NCI-H2171 (cell line): ENCODE measurements around the gene PSMC3IP.
A peak's percentile ranks its signal among the peaks of the same experiment; 100 is the strongest.
"Not testable (repeated sequence)": the region's sequence is repeated elsewhere in the genome, so short reads cannot be mapped to it uniquely, and the experiment has no call there.

Source experiments
- DNase-seq: peaks from one replicate; lab custom pipeline; 2025; lab: John Stamatoyannopoulos, UW

PSMC3IP gene, protein sequence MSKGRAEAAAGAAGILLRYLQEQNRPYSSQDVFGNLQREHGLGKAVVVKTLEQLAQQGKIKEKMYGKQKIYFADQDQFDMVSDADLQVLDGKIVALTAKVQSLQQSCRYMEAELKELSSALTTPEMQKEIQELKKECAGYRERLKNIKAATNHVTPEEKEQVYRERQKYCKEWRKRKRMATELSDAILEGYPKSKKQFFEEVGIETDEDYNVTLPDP

DNA sequence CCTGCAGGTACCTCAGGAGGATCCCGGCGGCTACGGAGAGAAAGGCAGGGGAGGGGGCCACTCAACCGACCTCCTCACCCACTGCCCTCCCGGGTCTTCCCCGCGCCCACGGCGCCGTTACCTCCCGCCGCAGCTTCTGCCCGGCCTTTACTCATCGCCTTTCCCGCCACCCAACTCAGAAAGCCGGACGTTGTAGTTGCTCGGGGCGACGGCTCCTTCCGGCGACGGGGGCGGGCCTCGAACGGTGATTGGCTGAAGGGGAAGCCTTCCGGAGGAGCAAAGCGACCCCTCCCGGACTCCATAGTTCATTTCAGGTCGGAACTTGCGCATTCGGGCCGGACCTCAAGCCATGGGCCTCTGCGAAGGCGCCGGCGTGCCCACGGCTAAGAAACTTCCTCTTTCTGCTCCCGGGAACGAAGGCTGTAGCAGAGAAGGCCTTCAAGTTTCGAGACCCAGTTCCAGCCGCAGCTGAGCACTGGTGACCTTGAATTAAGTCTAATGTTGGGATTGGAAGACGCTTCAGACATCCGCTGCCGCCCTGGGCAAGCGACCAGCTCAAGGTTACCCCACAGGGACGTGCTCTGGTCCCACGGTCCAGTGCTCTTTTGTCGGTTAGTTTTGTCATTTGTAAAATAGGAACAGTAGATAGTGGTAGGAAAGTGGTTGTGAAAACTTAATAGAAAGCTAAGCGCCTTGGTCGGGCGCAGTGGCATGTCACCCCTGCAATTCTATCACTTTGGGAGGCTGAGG, at the start of gene PSMC3IP:
PSMC3IP (minus strand) TSS at position 198 of the 750 bp plus-strand sequence; CDS start at position 155, 43 bp downstream.
- peak; percentile 88 for DNase-seq

DNA sequence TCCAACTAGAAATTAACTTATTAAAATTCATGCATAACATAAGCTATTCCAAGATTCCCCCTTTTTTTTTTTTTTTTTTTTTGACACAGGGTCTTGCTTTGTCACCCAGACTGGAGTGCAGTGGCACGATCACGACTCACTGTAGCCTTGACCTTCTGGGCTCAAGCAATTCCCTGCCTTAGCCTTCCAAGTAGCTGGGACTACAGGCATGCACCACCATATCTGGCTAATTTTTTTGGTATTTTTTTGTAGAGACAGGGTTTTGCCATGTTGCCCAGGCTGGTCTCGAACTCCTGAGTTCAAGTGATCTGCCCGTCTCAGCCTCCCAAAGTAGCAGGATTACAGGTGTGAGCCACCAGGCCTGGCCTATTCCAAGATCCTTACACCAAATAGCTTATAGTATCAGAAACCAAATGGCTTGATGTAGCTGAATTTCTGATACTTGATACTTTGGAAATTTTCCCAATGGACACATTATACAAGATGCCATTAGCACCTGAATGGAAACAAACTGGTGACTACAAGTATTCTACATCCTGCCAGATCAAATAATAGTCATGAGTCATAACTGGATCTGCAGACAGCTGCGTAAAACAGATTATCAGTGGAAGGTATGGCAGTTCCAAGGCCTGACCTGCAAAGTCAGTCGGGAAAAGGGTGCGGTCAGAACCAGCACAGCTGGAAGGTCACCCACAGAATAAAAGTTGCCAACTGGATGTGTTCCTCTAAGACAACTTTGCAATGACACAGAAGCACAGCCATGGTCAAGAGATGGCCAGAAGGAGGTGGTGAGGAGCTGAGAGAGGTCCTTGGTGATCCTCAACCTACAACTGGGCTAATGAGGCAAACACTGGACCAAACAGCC, 46.4 kb upstream of the PSMC3IP start:
- peak; percentile 35 for DNase-seq

DNA sequence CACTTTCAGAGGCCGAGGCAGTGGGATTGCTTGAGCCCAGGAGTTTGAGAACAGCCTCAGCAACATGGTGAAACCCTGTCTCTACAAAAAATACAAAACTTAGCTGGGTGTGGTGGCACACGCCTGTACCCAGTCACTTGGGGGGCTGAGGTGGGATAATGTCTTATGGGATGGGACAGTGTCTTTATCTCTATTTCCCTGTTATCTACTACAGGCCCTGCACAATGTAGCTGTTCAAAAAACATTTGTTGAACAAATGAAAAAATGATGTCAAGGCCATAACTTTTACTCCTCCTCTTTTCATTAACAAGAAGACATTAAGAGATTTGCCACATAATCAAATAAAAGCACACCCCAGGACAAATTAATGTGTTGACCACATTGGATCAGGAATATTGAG, 45.7 kb upstream of the PSMC3IP start:
- DNase-seq: no peak

DNA sequence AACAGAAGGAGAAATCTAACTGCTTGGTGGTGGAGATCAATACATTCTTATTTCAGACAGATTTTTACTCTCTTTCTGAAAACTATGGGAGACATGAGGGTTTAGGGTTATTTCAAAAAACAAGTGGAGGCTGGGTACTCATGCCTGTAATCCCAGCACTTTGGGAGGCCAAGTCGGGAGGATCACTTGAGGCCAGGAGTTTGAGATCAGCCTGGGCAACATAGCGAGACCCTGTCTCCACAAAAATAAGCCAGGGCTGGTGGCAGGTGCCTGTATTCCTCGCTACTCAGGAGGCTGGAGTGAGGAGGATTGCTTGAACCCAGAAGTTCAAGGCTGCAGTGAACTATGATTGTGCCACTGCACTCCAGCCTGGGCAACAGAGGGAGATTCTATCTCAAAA, 44.5 kb upstream of the PSMC3IP start:
- not testable (repeated sequence) for DNase-seq

DNA sequence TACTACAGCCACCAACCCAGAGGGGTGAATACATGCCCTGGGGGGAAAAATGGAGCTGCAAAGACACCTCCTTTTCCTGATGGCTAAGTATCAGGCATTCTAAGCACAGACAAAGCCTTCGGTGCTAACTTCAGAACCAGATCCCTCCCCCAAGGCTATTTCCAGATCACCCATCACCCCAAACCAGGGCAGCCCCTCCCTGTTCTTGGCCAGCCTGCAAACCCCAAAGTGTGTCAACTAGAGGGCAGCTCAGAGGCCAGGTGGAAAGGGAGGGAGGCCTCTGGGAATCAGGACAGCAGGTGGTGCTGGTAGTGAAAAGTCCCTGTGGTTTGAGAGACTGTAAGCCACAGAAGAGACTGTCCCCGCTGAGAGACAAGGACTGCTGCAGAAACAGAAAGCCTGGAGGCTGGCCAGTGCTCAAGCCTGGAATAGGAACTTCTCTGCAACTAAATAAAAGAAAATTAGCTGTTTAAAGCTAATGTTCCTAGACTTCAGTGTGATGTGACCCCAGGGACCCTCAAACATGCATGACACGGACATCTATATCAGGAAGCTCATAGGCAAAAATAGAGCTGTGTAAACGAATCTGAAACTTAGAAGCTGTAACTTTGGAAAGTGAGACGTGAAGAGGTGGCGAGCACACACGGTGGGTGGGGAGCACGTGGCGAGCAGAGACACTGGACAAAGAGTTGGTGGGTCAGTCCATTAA, 41.1 kb upstream of the PSMC3IP start:
- DNase-seq: no peak

DNA sequence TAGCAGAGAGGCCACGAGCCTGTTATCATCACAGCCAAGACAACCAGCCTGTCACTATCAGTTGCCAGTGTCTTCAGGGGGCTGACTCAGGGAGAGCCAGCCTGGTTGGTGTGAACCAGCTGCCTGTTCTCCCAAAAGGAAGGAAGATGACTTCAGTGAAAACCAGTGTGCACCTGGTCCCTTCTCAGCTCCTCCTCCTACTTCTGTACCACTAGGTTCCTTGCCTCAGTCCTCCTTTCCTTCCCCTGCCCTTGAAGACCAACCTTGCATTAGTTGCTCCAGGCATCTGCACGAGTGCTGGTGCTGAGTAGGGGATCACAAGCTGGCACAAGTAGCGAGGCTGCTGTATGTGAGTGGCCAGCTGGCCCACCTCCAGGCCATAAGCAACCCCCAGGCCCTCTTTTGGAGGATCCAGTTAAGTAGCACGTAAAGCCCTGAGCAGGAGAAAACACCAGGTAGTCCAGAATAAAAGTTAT, 40.5 kb upstream of the PSMC3IP start:
- no peak for DNase-seq

DNA sequence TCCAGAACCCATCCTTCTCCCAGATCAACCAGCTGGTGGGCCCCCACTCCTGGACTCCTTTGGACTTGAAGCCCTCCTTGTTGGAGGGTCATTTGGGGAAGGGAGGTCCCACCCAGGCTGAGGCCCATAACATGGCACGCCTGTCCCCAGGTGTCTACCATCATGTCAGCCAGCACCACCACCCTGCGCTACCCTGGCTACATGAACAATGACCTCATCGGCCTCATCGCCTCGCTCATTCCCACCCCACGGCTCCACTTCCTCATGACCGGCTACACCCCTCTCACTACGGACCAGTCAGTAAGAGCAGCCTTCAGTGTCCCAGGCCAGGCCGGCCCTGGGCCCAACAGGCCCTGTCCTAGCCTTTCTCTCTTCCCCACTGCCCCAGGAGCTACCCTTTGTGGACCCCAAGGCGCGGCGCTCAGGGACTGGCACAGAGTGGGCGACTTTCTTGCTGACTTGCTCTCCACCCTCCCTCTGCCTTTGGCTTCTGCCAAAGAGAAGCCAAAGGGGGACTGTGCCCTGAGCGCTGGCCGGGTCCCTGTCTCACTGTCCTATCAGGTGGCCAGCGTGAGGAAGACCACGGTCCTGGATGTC, 36.3 kb upstream of the PSMC3IP start:
- DNase-seq: no peak

DNA sequence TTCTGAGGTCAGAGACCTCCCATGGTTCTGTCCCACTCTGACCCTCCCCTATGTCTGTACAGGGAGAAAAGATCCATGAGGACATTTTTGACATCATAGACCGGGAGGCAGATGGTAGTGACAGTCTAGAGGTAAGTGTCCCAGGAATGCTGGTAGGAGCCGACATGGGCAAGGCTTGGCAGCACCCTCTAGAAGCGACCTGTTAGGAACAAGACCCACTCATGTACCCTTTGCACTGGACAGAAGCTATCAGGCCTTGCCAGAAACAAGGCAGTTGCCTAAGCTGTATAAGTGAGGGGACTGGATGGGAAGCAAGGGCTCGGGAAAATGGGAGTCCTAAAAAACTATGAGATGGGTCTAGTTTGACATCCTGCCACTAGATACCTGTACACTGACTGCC, 34.5 kb upstream of the PSMC3IP start:
- DNase-seq: no peak

DNA sequence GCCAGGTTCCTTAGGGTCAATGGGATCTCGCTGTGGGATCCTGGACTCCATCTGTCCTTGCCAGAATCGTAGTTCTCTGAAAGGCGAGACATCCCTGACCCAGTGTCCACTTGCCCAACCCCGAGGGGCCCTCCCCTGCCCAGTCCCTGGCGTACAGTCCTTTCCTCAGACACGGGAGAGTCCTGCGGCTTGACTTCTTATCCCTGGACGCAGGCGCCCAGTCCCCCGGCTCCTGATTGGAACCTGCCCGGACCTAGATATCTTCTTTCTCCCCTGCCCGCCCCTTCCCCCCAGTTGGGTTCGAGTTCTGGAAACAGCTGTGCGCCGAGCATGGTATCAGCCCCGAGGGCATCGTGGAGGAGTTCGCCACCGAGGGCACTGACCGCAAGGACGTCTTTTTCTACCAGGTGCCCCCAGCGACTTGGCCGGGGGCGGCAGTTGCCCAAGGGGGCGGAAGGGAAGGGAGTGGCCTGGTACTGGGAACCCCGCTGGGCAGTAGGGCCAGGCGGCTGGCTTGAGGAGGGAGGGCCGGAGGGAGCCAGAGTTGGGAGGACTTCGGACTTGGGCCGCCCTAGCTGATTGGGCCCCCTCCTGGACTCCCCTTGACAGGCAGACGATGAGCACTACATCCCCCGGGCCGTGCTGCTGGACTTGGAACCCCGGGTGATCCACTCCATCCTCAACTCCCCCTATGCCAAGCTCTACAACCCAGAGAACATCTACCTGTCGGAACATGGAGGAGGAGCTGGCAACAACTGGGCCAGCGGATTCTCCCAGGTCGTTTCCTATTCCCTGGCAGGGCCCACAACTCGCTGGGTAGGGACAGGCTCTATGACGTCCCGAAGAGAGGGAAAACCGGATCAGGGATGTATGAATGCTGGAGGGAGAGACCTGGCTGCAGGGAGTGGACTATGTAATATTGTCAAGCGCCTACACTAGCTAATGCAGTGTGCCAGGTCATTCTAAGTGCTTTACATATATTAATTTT, 32.6 kb upstream of the PSMC3IP start:
- DNase-seq: not testable (repeated sequence)

DNA sequence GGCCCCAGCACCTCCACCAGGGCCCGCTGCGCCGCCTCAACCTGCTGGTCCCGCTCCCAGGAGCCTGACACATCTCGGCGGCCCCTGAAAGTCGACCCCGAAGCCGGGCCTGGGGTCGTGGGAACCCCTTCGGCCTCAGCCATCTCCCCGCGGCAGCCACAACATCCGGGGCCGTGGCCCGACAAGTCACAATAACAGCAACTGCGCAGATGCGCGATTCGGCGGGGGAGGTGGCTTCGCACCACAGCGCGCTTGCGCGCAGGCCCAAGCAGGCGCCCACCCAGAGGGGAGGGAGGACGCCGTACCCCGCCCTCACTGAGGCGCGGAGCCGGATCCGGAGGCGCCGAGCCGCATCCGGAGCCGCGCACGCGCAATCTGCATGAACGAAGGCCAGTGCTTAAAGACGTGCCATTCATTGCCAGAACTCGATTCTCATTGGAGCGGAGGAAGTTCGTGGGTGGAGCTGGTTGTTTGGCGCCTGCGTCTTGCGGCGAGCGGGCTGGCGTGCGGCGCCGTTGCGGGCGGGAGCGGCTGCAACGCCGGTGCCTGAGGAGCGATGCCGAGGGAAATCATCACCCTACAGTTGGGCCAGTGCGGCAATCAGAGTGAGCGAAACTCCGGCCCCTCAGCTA, 31.8 kb upstream of the PSMC3IP start, which contains the start of the genes RETREG3 and TUBG1:
RETREG3 (minus strand) TSS at position 193 of the 632 bp plus-strand sequence; CDS start at position 143, 50 bp downstream.
TUBG1 (plus strand) TSS at position 502 of the 632 bp plus-strand sequence; CDS start at position 557, 55 bp downstream.
- peak; percentile 98 for DNase-seq

DNA sequence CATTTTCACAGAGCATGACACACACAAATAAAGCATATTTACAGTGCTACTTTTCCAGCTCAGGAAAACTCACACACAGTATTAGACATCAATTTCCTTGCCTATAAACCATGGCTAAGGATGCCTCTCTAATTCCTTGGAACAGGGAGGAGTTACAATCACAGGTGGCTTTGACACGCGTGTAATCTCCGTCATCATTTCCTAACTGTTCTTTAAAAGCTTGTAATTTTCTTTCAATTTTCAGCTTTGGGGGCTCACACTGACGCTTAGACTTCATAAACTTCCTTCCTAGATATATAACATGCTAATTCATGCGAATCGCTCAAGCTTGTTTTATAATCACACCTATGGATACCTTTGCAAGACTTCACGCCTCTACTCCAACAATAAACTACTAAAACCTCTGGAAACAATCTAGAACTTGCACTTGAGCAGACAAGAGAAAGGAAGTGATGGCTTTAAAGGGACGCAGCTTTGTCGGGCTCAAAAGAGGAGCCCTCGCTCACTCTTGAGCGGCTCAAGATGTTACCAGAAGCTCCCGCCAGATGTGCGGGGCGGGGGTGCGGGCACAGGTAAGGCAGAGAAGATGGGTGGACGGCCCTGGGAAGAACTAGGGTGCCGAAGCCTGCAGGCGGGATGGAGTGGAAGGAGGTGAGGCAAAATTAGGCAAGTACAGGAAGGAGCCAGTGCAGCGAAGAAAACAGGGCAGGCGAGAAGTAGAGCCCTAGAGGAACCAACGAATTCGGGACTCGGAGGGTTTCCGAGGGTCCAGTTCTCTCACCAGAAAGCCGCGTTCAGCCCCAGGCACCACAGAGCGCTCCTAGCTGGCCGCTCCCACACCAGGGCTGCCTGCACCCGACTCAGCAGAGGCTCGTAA, 31.0 kb upstream of the PSMC3IP start:
- no peak for DNase-seq

DNA sequence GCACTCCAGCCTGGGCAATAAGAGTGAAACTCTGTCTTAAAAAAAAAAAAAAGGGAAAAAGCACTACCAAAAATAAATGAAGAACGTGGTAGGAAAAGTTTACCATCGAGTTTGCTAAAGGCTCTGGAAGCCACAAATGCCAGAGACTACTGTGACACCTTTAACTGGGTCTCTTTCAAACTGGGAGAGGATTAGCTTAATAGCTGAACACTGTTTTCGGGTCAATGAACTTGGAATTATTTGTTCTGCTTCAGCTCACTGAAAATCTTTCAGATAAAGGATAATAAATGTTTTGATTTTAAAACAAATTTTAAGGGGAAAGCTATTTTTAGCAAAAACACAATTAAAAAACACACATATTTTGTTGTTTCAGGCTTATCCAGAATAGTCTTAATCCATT, 30.2 kb upstream of the PSMC3IP start:
- DNase-seq: no peak

DNA sequence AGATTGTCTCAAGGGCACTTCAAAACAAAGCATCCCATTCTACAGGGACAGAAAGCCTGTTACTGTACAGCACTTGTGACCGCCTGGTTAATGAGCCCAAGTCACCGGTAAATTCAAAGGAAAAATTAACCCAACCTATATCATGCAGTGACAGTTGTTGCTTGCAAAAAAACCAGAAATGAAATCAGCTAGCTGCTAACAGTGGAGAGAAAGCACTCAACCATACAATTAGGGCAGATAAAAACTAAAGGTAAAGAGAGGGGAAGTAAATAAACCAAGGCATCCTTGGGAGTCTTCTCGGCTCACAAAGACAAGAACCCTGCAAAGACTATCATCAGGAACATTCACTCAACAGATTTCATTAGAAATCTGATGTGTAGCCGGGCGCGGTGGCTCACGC, 25.8 kb upstream of the PSMC3IP start:
- DNase-seq: no peak

DNA sequence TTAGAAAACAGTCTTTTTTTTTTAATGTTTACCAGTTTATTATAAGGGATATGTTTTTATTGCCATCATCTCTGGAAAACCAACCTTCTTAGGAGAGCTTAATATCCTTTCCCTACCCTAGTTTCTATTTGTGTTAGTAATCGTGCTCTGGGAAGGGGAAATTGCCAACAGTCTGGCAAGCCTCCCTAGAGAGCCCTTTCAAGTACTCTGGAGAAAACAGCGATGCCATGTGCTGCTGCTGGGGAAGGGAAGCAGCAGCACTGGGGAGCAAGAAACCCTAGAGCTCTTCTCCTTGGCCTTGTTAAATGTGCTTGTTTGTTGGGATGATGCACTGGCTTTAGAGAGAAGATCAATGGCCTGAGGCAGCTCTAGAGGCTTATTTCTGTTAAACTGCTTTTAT, 21.4 kb upstream of the PSMC3IP start:
- peak; percentile 86 for DNase-seq

DNA sequence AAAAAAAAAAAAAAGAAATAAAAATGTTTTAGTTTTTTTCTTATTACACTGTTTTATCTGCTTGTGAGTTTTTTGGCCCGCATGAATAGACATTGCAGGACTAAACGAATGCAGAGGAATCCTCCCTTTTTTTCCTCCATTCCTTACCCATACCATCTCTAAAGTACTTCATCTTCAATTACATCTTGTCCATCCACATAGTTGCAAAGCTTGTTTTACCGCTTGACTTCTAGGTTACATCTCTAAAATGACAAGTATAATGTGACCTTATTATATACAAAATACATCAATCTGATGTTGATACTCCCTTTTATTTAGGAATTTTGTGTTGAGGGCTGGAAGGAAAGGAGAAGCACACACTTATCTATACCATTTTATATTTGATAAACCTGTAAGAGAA, 18.9 kb upstream of the PSMC3IP start:
- no peak for DNase-seq

DNA sequence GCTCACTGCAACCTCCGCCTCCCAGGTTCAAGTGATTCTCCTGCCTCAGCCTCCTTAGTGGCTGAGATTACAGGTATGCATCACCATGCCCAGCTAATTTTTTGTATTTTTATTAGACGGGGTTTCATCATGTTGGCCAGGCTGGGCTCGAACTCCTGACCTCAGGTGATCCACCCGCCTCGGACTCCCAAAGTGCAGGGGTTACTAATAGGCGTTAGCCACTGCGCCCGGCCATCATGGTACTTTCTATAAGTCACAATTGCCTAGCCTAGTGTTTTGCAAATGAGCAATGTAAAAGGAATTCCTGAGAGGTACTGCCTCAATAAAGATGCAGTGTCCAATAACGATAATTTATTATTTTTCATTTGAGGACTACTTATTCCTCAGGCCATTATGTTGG, 13.9 kb upstream of the PSMC3IP start:
- DNase-seq: no peak

DNA sequence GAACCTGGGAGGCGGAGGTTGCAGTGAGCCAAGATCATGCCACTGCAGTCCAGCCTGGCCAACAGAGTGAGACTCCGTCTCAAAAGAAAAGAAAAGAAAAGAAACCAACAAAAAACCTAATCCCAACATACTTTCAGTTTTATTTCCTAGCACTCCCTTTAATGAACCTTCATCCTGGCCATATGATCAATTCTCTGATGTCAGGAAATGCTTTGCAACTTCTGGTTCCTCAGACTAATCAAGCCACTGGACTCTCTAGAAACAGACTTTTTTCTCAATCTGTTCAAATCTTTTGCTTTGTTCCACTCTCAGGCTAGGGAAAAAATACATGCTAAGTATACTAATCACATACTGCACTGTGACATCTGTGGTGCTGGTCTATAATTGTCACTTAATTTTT, 13.4 kb upstream of the PSMC3IP start:
- no peak for DNase-seq

DNA sequence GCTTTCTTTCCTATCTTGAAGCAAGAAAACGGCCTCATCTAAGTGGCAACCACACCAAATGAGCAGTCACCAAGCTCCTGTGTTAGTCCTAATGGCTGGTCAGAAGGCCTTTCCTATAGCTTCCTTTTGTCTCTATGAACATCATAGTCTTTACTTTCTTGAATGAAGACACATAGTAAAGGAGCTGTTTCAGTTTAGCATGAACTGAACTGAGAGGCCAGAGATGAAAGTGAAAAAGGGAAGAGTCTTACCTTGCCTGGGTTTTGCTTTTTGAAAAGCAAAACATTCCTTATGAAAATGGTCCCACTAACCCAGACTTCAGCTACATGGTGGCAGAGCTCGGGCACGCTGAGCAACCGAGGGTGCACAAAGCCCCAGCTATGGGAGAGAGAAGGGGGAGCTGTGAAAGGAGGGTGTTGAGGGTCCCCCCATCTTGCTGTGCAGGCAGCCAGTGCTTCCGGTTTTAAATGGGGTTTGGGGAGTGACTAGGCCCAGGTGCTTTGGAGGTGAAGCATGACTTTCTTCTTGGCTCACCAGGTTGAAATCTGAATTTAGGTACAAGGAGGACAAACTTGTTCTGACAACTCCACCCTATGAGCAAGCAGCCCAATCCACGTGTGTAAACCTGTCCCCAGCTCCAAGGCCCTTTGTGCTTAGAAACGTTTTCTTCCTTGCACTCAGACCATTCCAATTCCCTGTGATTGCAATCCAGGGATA, 9.1 kb upstream of the PSMC3IP start:
- DNase-seq: no peak
